GM23338 (cell line): Measurements from ENCODE around the gene DNAH17. TPM values are rescaled to one million over a fixed set of nuclear protein-coding genes. Genes with fewer than 3 reads are reported as not detected.

ENCODE experiments used
- ATAC-seq: fragments of 200-7000 bp; cut with Tn5 transposase; 3 replicates; pipeline ENCODE4 v1.9.1; 2020
- DNase-seq: peaks from one replicate; pipeline ENCODE4 v3.0.0-alpha.2; 2015; ENCODE audit warnings: low spot score
- H2AFZ ChIP-seq: fragments of 200-600 bp; sonication (generic); 2 replicates; pipeline ENCODE4 v1.8.0; 2016; ENCODE audit warnings: antibody characterized with exemption, mild to moderate bottlenecking, moderate library complexity
- H3F3A ChIP-seq: fragments of 200-600 bp; sonication (generic); replicated peaks from 2 replicates; pipeline ENCODE4 v1.8.0; 2017; ENCODE audit warnings: antibody characterized with exemption, mixed run types, low read depth
- H3K27ac ChIP-seq: fragments of 200-600 bp; sonication (generic); 2 replicates; pipeline ENCODE4 v1.6.1; 2016; ENCODE audit warnings: low read depth
- H3K27me3 ChIP-seq: fragments of 200-600 bp; sonication (generic); 2 replicates; pipeline ENCODE4 v1.8.0; 2016; ENCODE audit warnings: mild to moderate bottlenecking, mixed run types, moderate library complexity; ENCODE audit not compliant: insufficient read depth
- H3K36me3 ChIP-seq: fragments of 200-600 bp; sonication (generic); 2 replicates; pipeline ENCODE4 v1.8.0; 2016; ENCODE audit warnings: mild to moderate bottlenecking; ENCODE audit not compliant: insufficient read depth
- H3K4me1 ChIP-seq: fragments of 200-600 bp; sonication (generic); 2 replicates; pipeline ENCODE4 v1.8.0; 2016; ENCODE audit warnings: mild to moderate bottlenecking, moderate library complexity; ENCODE audit not compliant: insufficient read depth
- H3K4me2 ChIP-seq: fragments of 200-600 bp; sonication (generic); 2 replicates; pipeline ENCODE4 v1.7.1; 2017; ENCODE audit warnings: mixed run types
- H3K4me3 ChIP-seq: fragments of 200-600 bp; sonication (generic); 2 replicates; pipeline ENCODE4 v1.6.1; 2016; ENCODE audit warnings: mixed run types
- H3K79me2 ChIP-seq: fragments of 200-600 bp; sonication (generic); replicated peaks from 2 replicates; pipeline ENCODE4 v1.8.0; 2017; ENCODE audit warnings: mild to moderate bottlenecking; ENCODE audit not compliant: insufficient read depth
- H3K9me2 ChIP-seq: fragments of 200-600 bp; sonication (generic); 2 replicates; pipeline ENCODE4 v1.8.0; 2017; ENCODE audit not compliant: insufficient read depth
- H4K20me1 ChIP-seq: fragments of 200-600 bp; sonication (generic); replicated peaks from 2 replicates; pipeline ENCODE4 v1.8.0; 2017; ENCODE audit warnings: mild to moderate bottlenecking; ENCODE audit not compliant: insufficient read depth
- H3K27ac Mint-ChIP-seq: 2 replicates; pipeline ENCODE4 v1.8.0; 2020; ENCODE audit warnings: inconsistent platforms, mild to moderate bottlenecking, moderate library complexity, mixed read lengths
- H3K27me3 Mint-ChIP-seq: 3 replicates; pipeline ENCODE4 v1.8.0; 2022; ENCODE audit warnings: low read depth, mild to moderate bottlenecking, moderate library complexity, mixed read lengths, inconsistent platforms; ENCODE audit not compliant: insufficient read depth, poor library complexity
- H3K36me3 Mint-ChIP-seq: 3 replicates; pipeline ENCODE4 v1.8.0; 2021; ENCODE audit warnings: low read depth, mild to moderate bottlenecking, inconsistent platforms, moderate library complexity, mixed read lengths
- H3K4me1 Mint-ChIP-seq: 3 replicates; pipeline ENCODE4 v1.8.0; 2020; ENCODE audit warnings: mild to moderate bottlenecking, inconsistent platforms, mixed read lengths
- H3K4me3 Mint-ChIP-seq: 3 replicates; pipeline ENCODE4 v1.8.0; 2021; ENCODE audit warnings: moderate library complexity, mild to moderate bottlenecking, inconsistent platforms, mixed read lengths
- H3K9me3 Mint-ChIP-seq: 3 replicates; pipeline ENCODE4 v1.8.0; 2020; ENCODE audit warnings: moderate library complexity, mild to moderate bottlenecking, inconsistent platforms, mixed read lengths
- CTCF ChIP-seq, 2 experiments: fragments of 200-600 bp in 1 of 2; sonication (generic) in 1 of 2; conservative IDR thresholded peaks; 2 replicates each; pipeline versions ENCODE4 v1.5.1 to v1.6.1; 2016 to 2017; ENCODE audit warnings: antibody characterized with exemption in 2 of 2, low read depth in 2 of 2, mild to moderate bottlenecking in 2 of 2, moderate library complexity in 1 of 2
- ETS1 ChIP-seq: IDR thresholded peaks from 2 replicates; pipeline ENCODE4 v1.6.1; 2016; ENCODE audit warnings: antibody characterized with exemption
- NANOG ChIP-seq: IDR thresholded peaks from 2 replicates; pipeline ENCODE4 v1.6.1; 2016; ENCODE audit warnings: antibody characterized with exemption, borderline replicate concordance
- STAT1 ChIP-seq: IDR thresholded peaks from one replicate; pipeline ENCODE4 v1.6.1; 2016; ENCODE audit warnings: antibody characterized with exemption; ENCODE audit not compliant: unreplicated experiment
- polyA plus RNA-seq: library from polyadenylated mRNA; unstranded; fragments of >200 nt; fragmentation: Nextera tagmentation; extraction: Ambion mirVana; gene quantifications from 2 replicates; pipeline ENCODE4 v1.2.1, GENCODE V29; 2016
- total RNA-seq: library from RNA; depleted of rRNA; stranded (reverse); fragments of >200 nt; shearing (Covaris generic); gene quantifications from 2 replicates; pipeline ENCODE4 v1.2.3, GENCODE V29; 2014
- TF ChIP-seq, protein P1 (sequence below): fragments of 250-450 bp; sonication (Bioruptor Pico); IDR thresholded peaks from 2 replicates; pipeline ENCODE4 v1.5.0; 2020; ENCODE audit warnings: mild to moderate bottlenecking, moderate library complexity
- TF ChIP-seq, protein P2 (sequence below): IDR thresholded peaks from one replicate; pipeline ENCODE4 v1.6.1; 2018; ENCODE audit warnings: antibody characterized with exemption; ENCODE audit not compliant: unreplicated experiment

The DNAH17 gene
- total and polyA plus RNA-seq, 2 experiments from 2014 or later = 0.59 to 2.0 TPM

GRCh38 chr17:78392295-78392694 is 184.9 kb downstream of the DNAH17 start (continued):
- TF ChIP-seq, protein P1, sequence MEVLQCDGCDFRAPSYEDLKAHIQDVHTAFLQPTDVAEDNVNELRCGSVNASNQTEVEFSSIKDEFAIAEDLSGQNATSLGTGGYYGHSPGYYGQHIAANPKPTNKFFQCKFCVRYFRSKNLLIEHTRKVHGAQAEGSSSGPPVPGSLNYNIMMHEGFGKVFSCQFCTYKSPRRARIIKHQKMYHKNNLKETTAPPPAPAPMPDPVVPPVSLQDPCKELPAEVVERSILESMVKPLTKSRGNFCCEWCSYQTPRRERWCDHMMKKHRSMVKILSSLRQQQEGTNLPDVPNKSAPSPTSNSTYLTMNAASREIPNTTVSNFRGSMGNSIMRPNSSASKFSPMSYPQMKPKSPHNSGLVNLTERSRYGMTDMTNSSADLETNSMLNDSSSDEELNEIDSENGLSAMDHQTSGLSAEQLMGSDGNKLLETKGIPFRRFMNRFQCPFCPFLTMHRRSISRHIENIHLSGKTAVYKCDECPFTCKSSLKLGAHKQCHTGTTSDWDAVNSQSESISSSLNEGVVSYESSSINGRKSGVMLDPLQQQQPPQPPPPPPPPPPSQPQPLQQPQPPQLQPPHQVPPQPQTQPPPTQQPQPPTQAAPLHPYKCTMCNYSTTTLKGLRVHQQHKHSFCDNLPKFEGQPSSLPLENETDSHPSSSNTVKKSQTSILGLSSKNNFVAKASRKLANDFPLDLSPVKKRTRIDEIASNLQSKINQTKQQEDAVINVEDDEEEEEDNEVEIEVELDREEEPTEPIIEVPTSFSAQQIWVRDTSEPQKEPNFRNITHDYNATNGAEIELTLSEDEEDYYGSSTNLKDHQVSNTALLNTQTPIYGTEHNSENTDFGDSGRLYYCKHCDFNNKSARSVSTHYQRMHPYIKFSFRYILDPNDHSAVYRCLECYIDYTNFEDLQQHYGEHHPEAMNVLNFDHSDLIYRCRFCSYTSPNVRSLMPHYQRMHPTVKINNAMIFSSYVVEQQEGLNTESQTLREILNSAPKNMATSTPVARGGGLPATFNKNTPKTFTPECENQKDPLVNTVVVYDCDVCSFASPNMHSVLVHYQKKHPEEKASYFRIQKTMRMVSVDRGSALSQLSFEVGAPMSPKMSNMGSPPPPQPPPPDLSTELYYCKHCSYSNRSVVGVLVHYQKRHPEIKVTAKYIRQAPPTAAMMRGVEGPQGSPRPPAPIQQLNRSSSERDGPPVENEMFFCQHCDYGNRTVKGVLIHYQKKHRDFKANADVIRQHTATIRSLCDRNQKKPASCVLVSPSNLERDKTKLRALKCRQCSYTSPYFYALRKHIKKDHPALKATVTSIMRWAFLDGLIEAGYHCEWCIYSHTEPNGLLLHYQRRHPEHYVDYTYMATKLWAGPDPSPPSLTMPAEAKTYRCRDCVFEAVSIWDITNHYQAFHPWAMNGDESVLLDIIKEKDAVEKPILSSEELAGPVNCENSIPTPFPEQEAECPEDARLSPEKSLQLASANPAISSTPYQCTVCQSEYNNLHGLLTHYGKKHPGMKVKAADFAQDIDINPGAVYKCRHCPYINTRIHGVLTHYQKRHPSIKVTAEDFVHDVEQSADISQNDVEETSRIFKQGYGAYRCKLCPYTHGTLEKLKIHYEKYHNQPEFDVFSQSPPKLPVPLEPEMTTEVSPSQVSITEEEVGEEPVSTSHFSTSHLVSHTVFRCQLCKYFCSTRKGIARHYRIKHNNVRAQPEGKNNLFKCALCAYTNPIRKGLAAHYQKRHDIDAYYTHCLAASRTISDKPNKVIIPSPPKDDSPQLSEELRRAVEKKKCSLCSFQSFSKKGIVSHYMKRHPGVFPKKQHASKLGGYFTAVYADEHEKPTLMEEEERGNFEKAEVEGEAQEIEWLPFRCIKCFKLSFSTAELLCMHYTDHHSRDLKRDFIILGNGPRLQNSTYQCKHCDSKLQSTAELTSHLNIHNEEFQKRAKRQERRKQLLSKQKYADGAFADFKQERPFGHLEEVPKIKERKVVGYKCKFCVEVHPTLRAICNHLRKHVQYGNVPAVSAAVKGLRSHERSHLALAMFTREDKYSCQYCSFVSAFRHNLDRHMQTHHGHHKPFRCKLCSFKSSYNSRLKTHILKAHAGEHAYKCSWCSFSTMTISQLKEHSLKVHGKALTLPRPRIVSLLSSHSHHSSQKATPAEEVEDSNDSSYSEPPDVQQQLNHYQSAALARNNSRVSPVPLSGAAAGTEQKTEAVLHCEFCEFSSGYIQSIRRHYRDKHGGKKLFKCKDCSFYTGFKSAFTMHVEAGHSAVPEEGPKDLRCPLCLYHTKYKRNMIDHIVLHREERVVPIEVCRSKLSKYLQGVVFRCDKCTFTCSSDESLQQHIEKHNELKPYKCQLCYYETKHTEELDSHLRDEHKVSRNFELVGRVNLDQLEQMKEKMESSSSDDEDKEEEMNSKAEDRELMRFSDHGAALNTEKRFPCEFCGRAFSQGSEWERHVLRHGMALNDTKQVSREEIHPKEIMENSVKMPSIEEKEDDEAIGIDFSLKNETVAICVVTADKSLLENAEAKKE (CRISPR knock-in tag) = no peak
- TF ChIP-seq ETS1 (no peak), STAT1 (no peak)

DNA sequence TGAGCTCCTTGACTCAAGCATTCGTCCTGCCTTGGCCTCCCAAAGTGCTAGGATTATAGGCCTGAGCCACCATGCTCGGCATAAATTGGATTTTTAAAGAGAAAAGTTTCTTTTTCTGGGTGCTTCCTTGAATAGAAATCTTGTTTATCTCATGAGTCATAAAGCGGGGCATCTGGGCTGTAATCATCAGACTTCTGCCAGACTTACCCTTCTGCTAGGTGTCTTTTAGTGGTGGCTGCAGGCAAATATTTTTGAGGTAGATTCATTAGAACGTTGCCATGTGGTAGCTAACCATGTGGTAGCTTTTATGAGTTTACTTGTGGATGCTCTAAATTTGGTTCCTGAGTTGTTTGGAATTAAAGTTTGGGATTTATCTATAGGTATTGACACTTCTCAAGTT is 185.4 kb downstream of the DNAH17 start:
- Mint-ChIP-seq H3K27me3 (peaks cover 11% of the 10 kb centered on the region), H3K27ac (no peak overlapping the region; the same call in 1 of the 2 replicates), H3K4me3 (no peak overlapping the region), H3K4me1 (peaks cover 30% of the 10 kb centered on the region), H3K9me3 (no peaks in the 10 kb centered on the region), H3K36me3 (peaks cover 35% of the 10 kb centered on the region)
- Histone ChIP-seq H3K36me3 (peaks cover 18% of the 10 kb centered on the region; the same call in 1 of the 2 replicates), H4K20me1 (peaks cover 53% of the 10 kb centered on the region), H3K9me2 (no peaks in the 10 kb centered on the region), H3F3A (0 out of 2 replicates have a peak, but pooled peaks cover 3% of the 10 kb centered on the region), H3K27me3 (no peaks in the 10 kb centered on the region), H3K4me1 (0 out of 2 replicates have a peak, but pooled peaks cover 14% of the 10 kb centered on the region), H3K4me2 (no peak overlapping the region), H2AFZ (no peak overlapping the region), H3K4me3 (no peak overlapping the region), H3K27ac (no peak overlapping the region; the same call in 1 of the 2 replicates), H3K79me2 (peaks cover 100% of the 10 kb centered on the region)
- DNase-seq (no peak), ATAC-seq (no peak)
- TF ChIP-seq CTCF (conservative IDR thresholded peaks at IDR 0.05; ENCODE audit: low read depth in 2 of 2) (no peak), NANOG (no peak), ETS1 (no peak)
- TF ChIP-seq, protein P2, sequence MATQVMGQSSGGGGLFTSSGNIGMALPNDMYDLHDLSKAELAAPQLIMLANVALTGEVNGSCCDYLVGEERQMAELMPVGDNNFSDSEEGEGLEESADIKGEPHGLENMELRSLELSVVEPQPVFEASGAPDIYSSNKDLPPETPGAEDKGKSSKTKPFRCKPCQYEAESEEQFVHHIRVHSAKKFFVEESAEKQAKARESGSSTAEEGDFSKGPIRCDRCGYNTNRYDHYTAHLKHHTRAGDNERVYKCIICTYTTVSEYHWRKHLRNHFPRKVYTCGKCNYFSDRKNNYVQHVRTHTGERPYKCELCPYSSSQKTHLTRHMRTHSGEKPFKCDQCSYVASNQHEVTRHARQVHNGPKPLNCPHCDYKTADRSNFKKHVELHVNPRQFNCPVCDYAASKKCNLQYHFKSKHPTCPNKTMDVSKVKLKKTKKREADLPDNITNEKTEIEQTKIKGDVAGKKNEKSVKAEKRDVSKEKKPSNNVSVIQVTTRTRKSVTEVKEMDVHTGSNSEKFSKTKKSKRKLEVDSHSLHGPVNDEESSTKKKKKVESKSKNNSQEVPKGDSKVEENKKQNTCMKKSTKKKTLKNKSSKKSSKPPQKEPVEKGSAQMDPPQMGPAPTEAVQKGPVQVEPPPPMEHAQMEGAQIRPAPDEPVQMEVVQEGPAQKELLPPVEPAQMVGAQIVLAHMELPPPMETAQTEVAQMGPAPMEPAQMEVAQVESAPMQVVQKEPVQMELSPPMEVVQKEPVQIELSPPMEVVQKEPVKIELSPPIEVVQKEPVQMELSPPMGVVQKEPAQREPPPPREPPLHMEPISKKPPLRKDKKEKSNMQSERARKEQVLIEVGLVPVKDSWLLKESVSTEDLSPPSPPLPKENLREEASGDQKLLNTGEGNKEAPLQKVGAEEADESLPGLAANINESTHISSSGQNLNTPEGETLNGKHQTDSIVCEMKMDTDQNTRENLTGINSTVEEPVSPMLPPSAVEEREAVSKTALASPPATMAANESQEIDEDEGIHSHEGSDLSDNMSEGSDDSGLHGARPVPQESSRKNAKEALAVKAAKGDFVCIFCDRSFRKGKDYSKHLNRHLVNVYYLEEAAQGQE = no peak
